Measurements from ENCODE around the gene ACSF3. TPM values are rescaled to one million over a fixed set of nuclear protein-coding genes. Genes with fewer than 3 reads are reported as not detected.

Gene ACSF3
- total and polyA plus RNA-seq, 2 experiments from 2014 or later, result 20.7 to 28.0 TPM

DNA sequence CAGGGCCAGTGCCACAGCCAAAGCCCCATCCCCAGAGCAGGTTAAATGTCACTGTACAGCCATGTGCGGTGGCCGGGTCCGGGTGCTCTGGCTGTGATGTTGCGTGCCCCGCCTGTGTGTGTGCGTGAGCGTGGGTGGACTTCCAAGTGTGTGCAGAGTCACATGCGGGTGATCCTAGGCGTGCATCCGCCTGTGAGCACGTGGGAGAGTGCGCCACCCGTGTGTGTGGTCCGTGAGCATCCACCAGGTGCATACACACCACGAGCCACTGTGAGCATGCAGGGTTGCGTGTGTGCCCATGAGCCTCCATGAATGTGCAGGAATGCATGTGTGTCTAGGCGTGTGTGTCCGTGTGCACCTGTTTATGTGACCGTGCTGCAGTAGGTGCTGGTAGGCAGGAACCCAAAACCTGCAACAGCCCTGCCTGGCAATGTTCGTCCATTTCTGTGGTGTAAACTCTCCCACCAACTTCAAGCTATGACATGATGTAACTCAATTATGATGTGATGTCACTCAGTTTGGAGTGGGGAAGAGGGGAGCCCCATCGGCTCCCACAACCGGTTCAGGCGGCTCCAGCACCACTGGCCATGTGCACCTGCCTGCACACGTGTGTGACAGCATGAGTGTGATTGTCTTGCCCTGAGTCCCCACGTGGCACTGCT lies 37.6 kb upstream of the ACSF3 start:
- H3K4me2 ChIP-seq, result no peak overlapping the region
- H3K36me3 ChIP-seq (replicated peaks; ENCODE audit: insufficient read depth, low read depth), result no peaks in the 10 kb centered on the region
- no peaks in the 10 kb centered on the region for H3K4me1 ChIP-seq (ENCODE audit: insufficient read depth)
- H3K27ac ChIP-seq, result no peak overlapping the region
- DNase-seq (ENCODE audit: low spot score), result no peak
- no peak for TF ChIP-seq EZH2phosphoT487 (IDR thresholded peaks at IDR 0.05; ENCODE audit: low read depth, severe bottlenecking, unreplicated experiment)
- TF ChIP-seq, protein P1, sequence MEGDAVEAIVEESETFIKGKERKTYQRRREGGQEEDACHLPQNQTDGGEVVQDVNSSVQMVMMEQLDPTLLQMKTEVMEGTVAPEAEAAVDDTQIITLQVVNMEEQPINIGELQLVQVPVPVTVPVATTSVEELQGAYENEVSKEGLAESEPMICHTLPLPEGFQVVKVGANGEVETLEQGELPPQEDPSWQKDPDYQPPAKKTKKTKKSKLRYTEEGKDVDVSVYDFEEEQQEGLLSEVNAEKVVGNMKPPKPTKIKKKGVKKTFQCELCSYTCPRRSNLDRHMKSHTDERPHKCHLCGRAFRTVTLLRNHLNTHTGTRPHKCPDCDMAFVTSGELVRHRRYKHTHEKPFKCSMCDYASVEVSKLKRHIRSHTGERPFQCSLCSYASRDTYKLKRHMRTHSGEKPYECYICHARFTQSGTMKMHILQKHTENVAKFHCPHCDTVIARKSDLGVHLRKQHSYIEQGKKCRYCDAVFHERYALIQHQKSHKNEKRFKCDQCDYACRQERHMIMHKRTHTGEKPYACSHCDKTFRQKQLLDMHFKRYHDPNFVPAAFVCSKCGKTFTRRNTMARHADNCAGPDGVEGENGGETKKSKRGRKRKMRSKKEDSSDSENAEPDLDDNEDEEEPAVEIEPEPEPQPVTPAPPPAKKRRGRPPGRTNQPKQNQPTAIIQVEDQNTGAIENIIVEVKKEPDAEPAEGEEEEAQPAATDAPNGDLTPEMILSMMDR (IDR thresholded peaks at IDR 0.05; ENCODE audit: poor library complexity), result no peak
- TF ChIP-seq EZH2 (IDR thresholded peaks at IDR 0.05; ENCODE audit: borderline replicate concordance), result no peak
- no peak overlapping the region for H3K4me3 ChIP-seq
- no peaks in the 10 kb centered on the region for H3K27me3 ChIP-seq
- H2AFZ ChIP-seq, result no peak overlapping the region
- no peaks in the 10 kb centered on the region for H4K20me1 ChIP-seq (ENCODE audit: insufficient read depth, poor library complexity, severe bottlenecking)
- H3K79me2 ChIP-seq, result no peaks in the 10 kb centered on the region
- H3K9me2 ChIP-seq (replicated peaks; ENCODE audit: insufficient read depth), result no peaks in the 10 kb centered on the region
- no peaks in the 10 kb centered on the region for H3K9me3 ChIP-seq (ENCODE audit: low read depth)
- WGBS (ENCODE audit: low lambda C conversion rate, missing lambda C conversion rate), result 94% methylated on average over 24 of the region's 25 CpGs

GRCh38 chr16:89056592-89056991 lies 37.1 kb upstream of the ACSF3 start:
- 88% methylated on average over 11 of the region's 11 CpGs for WGBS (ENCODE audit: low lambda C conversion rate, missing lambda C conversion rate)

DNA sequence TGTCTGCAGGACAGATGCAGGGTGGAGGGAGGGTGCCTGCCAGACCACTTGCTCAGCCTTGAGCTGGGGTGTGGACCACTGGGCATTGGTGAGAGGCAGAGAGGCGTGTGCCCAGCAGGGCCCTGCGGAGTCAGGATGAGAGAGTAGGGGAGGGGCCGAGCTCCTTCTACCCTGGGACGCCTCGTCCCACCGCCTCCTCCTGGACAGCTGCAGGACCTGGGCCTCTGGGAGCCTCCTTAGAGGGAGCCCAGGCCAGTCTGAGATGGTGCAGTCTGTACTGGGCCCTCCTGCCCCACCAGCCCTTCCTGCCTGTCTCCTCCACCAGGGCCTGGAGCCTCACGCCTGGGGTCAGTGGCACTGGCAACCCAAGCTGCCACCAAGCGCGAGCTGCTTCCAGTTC lies 35.9 kb upstream of the ACSF3 start:
- no peak overlapping the region for H2AFZ ChIP-seq
- no peaks in the 10 kb centered on the region for H3K79me2 ChIP-seq
- TF ChIP-seq, protein P1 (IDR thresholded peaks at IDR 0.05; ENCODE audit: poor library complexity), result no peak
- TF ChIP-seq EZH2 (IDR thresholded peaks at IDR 0.05; ENCODE audit: borderline replicate concordance) (no peak), EZH2phosphoT487 (IDR thresholded peaks at IDR 0.05; ENCODE audit: low read depth, severe bottlenecking, unreplicated experiment) (no peak)
- H3K27me3 ChIP-seq, result no peaks in the 10 kb centered on the region
- no peaks in the 10 kb centered on the region for H3K9me3 ChIP-seq (ENCODE audit: low read depth)
- no peak overlapping the region for H3K4me2 ChIP-seq
- WGBS (ENCODE audit: low lambda C conversion rate, missing lambda C conversion rate), result 76% methylated on average over 9 of the region's 9 CpGs
- H3K9me2 ChIP-seq (replicated peaks; ENCODE audit: insufficient read depth), result no peaks in the 10 kb centered on the region
- no peak overlapping the region for H3K27ac ChIP-seq
- no peaks in the 10 kb centered on the region for H3K4me1 ChIP-seq (ENCODE audit: insufficient read depth)
- no peaks in the 10 kb centered on the region for H4K20me1 ChIP-seq (ENCODE audit: insufficient read depth, poor library complexity, severe bottlenecking)
- DNase-seq (ENCODE audit: low spot score), result no peak
- no peak overlapping the region for H3K4me3 ChIP-seq
- H3K36me3 ChIP-seq (replicated peaks; ENCODE audit: insufficient read depth, low read depth), result no peaks in the 10 kb centered on the region

More at GRCh38 chr16:89056592-89056991, 37.1 kb upstream of the ACSF3 start:
- DNase-seq (ENCODE audit: low spot score), result no peak
- H3K27me3 ChIP-seq, result no peaks in the 10 kb centered on the region
- H4K20me1 ChIP-seq (ENCODE audit: insufficient read depth, poor library complexity, severe bottlenecking), result no peaks in the 10 kb centered on the region
- H3K79me2 ChIP-seq, result no peaks in the 10 kb centered on the region
- H3K4me1 ChIP-seq (ENCODE audit: insufficient read depth), result no peaks in the 10 kb centered on the region
- no peak overlapping the region for H3K27ac ChIP-seq
- H3K9me3 ChIP-seq (ENCODE audit: low read depth), result no peaks in the 10 kb centered on the region
- H3K36me3 ChIP-seq (replicated peaks; ENCODE audit: insufficient read depth, low read depth), result no peaks in the 10 kb centered on the region
- no peak overlapping the region for H3K4me3 ChIP-seq
- H3K4me2 ChIP-seq, result no peak overlapping the region
- TF ChIP-seq EZH2 (IDR thresholded peaks at IDR 0.05; ENCODE audit: borderline replicate concordance) (no peak), EZH2phosphoT487 (IDR thresholded peaks at IDR 0.05; ENCODE audit: low read depth, severe bottlenecking, unreplicated experiment) (no peak)
- TF ChIP-seq, protein P1 (IDR thresholded peaks at IDR 0.05; ENCODE audit: poor library complexity), result no peak
- no peaks in the 10 kb centered on the region for H3K9me2 ChIP-seq (replicated peaks; ENCODE audit: insufficient read depth)
- no peak overlapping the region for H2AFZ ChIP-seq

Data from hepatocyte (in vitro differentiated cells).